ENCODE data around the gene SCEL.

GRCh38 chr13:77599351-77599750 lies 63.8 kb downstream of the SCEL start:
- TF ChIP-seq CTCF (IDR thresholded peaks at IDR 0.05; ENCODE audit: low read length): no peak
- TF ChIP-seq EZH2 (optimal IDR thresholded peaks at IDR 0.05; ENCODE audit: low read depth, low read length): no peak

Measured in MM.1S (cell line).